AG04450 (cell line): ENCODE data around the gene HRH3. TPM values are rescaled to one million over a fixed set of nuclear protein-coding genes. Genes with fewer than 3 reads are reported as not detected.

Source experiments
- CTCF ChIA-PET: fragments of 300-600, 350-600 bp; formaldehyde crosslinking; extraction: SDS; loops from one replicate; lab custom pipeline; 2022; ENCODE audit warnings: antibody characterized with exemption, inconsistent platforms; lab: Charles Lee
- POLR2A ChIA-PET: fragments of 350-600 bp; formaldehyde crosslinking; extraction: SDS; loops from one replicate; lab custom pipeline; 2021; ENCODE audit warnings: antibody characterized with exemption, inconsistent platforms; lab: Yijun Ruan, JAX
- DNase-seq: peaks from one replicate; pipeline ENCODE4 v3.0.0-alpha.2; 2011; ENCODE audit warnings: low read depth, low spot score
- H3K27ac ChIP-seq: one replicate; pipeline ENCODE4 v1.5.1; 2012; ENCODE audit warnings: low read depth, low read length, control low read depth
- H3K27me3 ChIP-seq: one replicate; pipeline ENCODE4 v1.6.0; 2012; ENCODE audit warnings: low read length; ENCODE audit not compliant: control insufficient read depth, insufficient read depth
- H3K4me3 ChIP-seq: 2 replicates; pipeline ENCODE4 v1.5.1; 2011; ENCODE audit warnings: mild to moderate bottlenecking, low read depth, low read length, control low read depth
- H3K9me3 ChIP-seq: 2 replicates; pipeline ENCODE4 v1.5.1; 2012; ENCODE audit warnings: low read length; ENCODE audit not compliant: control insufficient read depth, insufficient read depth
- polyA plus RNA-seq: library from polyadenylated mRNA; depleted of rRNA; stranded (reverse); fragments of >200 nt; gene quantifications from 2 replicates; pipeline ENCODE4 v1.2.3, GENCODE V29; 2011
- TF ChIP-seq, protein P1 (sequence below): IDR thresholded peaks from 2 replicates; pipeline ENCODE4 v1.5.1; 2011; ENCODE audit warnings: low read depth, low read length, control low read depth, inconsistent platforms

HRH3 gene
- polyA plus RNA-seq, 1 experiment, result not detected

DNA sequence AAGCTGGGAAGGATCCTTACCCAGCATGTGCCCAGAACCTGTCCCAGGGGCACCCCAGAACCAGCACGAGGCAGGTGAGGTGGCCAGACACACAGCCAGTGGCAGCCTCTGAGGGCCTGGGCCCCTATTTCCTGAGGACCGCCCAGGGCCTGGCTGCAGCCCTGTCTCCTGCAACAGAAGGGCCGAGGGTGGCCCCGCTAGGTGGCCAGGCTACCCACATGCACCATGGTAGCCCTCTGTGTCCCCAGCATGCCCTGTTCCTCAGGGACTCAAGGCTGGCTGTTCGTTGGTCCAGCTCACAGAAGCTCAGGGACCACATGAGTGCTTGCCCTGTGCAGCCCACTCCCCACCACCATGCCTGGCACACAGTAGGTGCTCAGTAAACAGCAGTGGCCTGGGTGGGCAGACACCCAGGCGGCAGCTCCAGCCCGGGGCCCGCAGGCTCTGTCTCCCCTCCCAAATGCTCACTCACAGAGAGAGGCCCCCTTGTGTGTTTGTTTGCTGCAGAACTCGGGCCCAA is 8.2 kb downstream of the HRH3 start:
- DNase-seq, result no peak
- no peak overlapping the region for H3K4me3 ChIP-seq
- TF ChIP-seq, protein P1, sequence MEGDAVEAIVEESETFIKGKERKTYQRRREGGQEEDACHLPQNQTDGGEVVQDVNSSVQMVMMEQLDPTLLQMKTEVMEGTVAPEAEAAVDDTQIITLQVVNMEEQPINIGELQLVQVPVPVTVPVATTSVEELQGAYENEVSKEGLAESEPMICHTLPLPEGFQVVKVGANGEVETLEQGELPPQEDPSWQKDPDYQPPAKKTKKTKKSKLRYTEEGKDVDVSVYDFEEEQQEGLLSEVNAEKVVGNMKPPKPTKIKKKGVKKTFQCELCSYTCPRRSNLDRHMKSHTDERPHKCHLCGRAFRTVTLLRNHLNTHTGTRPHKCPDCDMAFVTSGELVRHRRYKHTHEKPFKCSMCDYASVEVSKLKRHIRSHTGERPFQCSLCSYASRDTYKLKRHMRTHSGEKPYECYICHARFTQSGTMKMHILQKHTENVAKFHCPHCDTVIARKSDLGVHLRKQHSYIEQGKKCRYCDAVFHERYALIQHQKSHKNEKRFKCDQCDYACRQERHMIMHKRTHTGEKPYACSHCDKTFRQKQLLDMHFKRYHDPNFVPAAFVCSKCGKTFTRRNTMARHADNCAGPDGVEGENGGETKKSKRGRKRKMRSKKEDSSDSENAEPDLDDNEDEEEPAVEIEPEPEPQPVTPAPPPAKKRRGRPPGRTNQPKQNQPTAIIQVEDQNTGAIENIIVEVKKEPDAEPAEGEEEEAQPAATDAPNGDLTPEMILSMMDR, result no peak
- ChIA-PET CTCF (interaction anchor here (0.9 kb wide), 1 partner anchor 48 kb away, joined by 3 read pairs; no protein-coding TSS in a partner anchor), POLR2A (interaction anchor here (0.9 kb wide), 1 partner anchor 12 kb away, joined by 3 read pairs; no protein-coding TSS in a partner anchor)
- no peak overlapping the region for H3K27ac ChIP-seq
- H3K27me3 ChIP-seq, result peaks cover 26% of the 10 kb centered on the region
- no peaks in the 10 kb centered on the region; the same call in 1 of the 2 replicates for H3K9me3 ChIP-seq

DNA sequence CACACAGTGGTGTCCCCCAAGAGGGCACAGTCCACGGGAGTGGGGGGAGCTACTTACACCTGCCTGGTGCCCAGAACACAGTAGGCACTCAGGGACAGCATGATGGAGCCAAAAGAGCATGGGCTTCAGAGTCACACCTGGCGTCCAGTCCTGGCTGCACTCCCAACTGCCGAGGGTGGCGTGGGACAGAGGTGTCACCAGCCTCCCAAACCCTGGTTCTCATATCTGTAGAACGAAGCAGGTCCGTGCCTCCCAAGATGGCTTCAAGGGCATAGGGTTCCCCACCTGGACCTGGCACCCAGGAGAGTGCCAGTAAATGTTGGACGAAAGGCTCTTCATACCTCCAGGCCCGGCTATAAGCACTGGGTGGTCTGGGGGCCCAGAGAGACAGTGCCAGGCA is 8.9 kb downstream of the HRH3 start:
- DNase-seq, result no peak
- no peak overlapping the region for H3K4me3 ChIP-seq
- no peak overlapping the region for H3K27ac ChIP-seq
- ChIA-PET CTCF (no interaction called here), POLR2A (interaction anchor here (0.9 kb wide), 1 partner anchor 11 kb away, joined by 3 read pairs; no protein-coding TSS in a partner anchor)
- H3K27me3 ChIP-seq, result peaks cover 26% of the 10 kb centered on the region
- no peaks in the 10 kb centered on the region; the same call in 1 of the 2 replicates for H3K9me3 ChIP-seq
- TF ChIP-seq, protein P1, result no peak

DNA sequence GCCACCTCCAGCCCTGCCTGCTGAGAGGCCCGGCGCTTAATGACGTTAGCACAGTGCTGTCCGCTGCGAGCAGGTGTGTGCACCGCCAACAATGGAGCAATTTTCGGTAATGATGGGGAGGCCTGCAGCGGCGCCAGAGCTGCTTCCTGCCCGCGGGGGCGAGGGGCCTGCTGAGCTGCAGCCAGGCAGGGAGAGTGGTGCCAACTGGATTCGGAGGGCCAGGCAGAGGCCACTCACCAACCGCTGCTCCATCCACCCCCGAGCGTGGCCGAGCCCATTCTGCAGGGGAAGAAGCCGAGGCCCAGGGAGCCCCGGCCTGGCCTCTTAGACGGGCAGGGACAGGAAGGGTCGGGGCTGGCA is 9.6 kb downstream of the HRH3 start:
- TF ChIP-seq, protein P1, result no peak
- H3K4me3 ChIP-seq, result no peak overlapping the region
- CTCF ChIA-PET, result no interaction called here
- DNase-seq, result no peak
- no peak overlapping the region for H3K27ac ChIP-seq
- no peaks in the 10 kb centered on the region; the same call in 1 of the 2 replicates for H3K9me3 ChIP-seq
- POLR2A ChIA-PET, result no interaction called here
- peaks cover 22% of the 10 kb centered on the region for H3K27me3 ChIP-seq

DNA sequence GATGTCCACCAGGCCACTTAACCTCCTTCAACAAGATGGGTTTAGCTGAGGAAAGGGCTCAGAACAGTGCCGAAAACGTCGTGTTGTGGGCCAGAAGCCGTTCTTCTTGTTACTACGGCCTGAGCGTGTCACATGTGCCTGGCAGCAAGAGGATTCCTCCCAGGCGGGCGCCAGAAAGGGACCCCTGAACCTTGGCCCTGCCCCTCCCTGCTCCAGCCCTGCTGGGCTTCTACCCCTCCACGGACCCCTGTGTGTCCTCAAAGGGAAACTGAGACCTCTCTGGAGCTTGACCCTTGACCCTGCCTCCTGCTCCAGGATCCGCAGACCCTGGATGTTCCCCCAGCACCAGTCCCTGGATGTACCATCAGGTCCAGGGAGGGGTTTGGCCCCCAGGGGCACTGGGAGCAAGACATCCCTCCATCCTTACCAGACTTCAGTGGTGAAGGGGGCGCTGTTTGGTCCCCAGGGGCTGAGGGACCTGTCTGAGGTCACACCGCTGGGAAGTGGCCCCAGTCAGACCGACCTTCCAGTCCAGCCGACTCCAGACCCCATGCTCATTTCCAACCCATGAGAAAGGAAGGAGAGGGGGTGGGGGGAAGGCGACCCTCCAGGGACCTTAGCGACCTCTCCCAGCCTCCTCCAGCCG is 10.1 kb downstream of the HRH3 start:
- CTCF ChIA-PET, result interaction anchor here (1.0 kb wide), 1 partner anchor 199 kb away, joined by 4 read pairs; no protein-coding TSS in a partner anchor
- H3K9me3 ChIP-seq, result no peaks in the 10 kb centered on the region; the same call in 1 of the 2 replicates
- POLR2A ChIA-PET, result no interaction called here
- no peak overlapping the region for H3K4me3 ChIP-seq
- TF ChIP-seq, protein P1, result no peak
- no peak overlapping the region for H3K27ac ChIP-seq
- DNase-seq, result no peak
- H3K27me3 ChIP-seq, result peaks cover 17% of the 10 kb centered on the region
